Common myeloid progenitor, CD34-positive (primary cell): ENCODE data around the gene TMEM125.

Experiments
- CTCF ChIA-PET: fragments of 350-600 bp; sonication (Branson Sonifier 250); formaldehyde crosslinking; loops from one replicate; lab custom pipeline; 2021; ENCODE audit warnings: antibody characterized with exemption; lab: Charles Lee
- POLR2A ChIA-PET: fragments of 350-600 bp; sonication (Branson Sonifier 250); formaldehyde crosslinking; loops from one replicate; lab custom pipeline; 2021; ENCODE audit warnings: antibody characterized with exemption; lab: Charles Lee
- DNase-seq, 3 donors: peaks; one replicate each; pipeline versions ENCODE4 v3.0.0 to v3.0.0-alpha.2; 2013
- H3K27ac ChIP-seq, 2 experiments: 1 replicate in 1 of 2; 2 replicates in 1 of 2; pipeline ENCODE4 v1.7.0; 2013; ENCODE audit warnings: inconsistent platforms in 2 of 2, low read length in 2 of 2, mild to moderate bottlenecking in 2 of 2, low read depth in 1 of 2, moderate library complexity in 1 of 2; ENCODE audit not compliant: severe bottlenecking in 2 of 2, insufficient read depth in 1 of 2, poor library complexity in 1 of 2
- H3K27me3 ChIP-seq, 5 experiments: replicated peaks in 2 of 5; 1 replicate in 3 of 5; 2 replicates in 2 of 5; pipeline versions ENCODE4 v1.6.1 to v1.7.0; 2013; ENCODE audit warnings: low read length in 4 of 5, mild to moderate bottlenecking in 2 of 5, moderate library complexity in 2 of 5, inconsistent platforms in 1 of 5; ENCODE audit not compliant: insufficient read depth in 5 of 5, control insufficient read depth in 4 of 5
- H3K36me3 ChIP-seq, 4 experiments: 1 replicate in 2 of 4; 2 replicates in 2 of 4; pipeline versions ENCODE4 v1.6.1 to v1.7.0; 2013; ENCODE audit warnings: low read length in 3 of 4, control low read depth in 1 of 4, mild to moderate bottlenecking in 1 of 4; ENCODE audit not compliant: control insufficient read depth in 4 of 4, insufficient read depth in 4 of 4
- H3K4me1 ChIP-seq, 4 experiments: 1 replicate in 3 of 4; 2 replicates in 1 of 4; pipeline versions ENCODE4 v1.6.1 to v1.7.1; 2013; ENCODE audit warnings: low read length in 3 of 4, mild to moderate bottlenecking in 3 of 4, control low read depth in 1 of 4, inconsistent platforms in 1 of 4, moderate library complexity in 1 of 4; ENCODE audit not compliant: control insufficient read depth in 4 of 4, insufficient read depth in 4 of 4; ENCODE audit errors: control extremely low read depth in 1 of 4
- H3K4me3 ChIP-seq, 7 experiments: 1 replicate in 4 of 7; 2 replicates in 3 of 7; pipeline versions ENCODE4 v1.5.1 to v1.7.0; 2013; ENCODE audit warnings: mild to moderate bottlenecking in 7 of 7, low read length in 6 of 7, moderate library complexity in 6 of 7, inconsistent platforms in 2 of 7, low read depth in 2 of 7, control low read depth in 1 of 7; ENCODE audit not compliant: insufficient read depth in 4 of 7, control insufficient read depth in 1 of 7; ENCODE audit errors: extremely low read depth in 1 of 7
- H3K9me3 ChIP-seq, 5 experiments: 1 replicate in 4 of 5; 2 replicates in 1 of 5; pipeline versions ENCODE4 v1.6.1 to v1.7.1; 2013; ENCODE audit warnings: low read length in 4 of 5, mild to moderate bottlenecking in 2 of 5, inconsistent platforms in 1 of 5, low read depth in 1 of 5, moderate library complexity in 1 of 5; ENCODE audit not compliant: control insufficient read depth in 4 of 5, insufficient read depth in 2 of 5; ENCODE audit errors: control extremely low read depth in 1 of 5
- WGBS: methylation state at CpG from one replicate; pipeline ENCODE4 v1.1.5; 2013; ENCODE audit not compliant: insufficient coverage; 5-methylcytosine and 5-hydroxymethylcytosine counted together

The TMEM125 gene

DNA sequence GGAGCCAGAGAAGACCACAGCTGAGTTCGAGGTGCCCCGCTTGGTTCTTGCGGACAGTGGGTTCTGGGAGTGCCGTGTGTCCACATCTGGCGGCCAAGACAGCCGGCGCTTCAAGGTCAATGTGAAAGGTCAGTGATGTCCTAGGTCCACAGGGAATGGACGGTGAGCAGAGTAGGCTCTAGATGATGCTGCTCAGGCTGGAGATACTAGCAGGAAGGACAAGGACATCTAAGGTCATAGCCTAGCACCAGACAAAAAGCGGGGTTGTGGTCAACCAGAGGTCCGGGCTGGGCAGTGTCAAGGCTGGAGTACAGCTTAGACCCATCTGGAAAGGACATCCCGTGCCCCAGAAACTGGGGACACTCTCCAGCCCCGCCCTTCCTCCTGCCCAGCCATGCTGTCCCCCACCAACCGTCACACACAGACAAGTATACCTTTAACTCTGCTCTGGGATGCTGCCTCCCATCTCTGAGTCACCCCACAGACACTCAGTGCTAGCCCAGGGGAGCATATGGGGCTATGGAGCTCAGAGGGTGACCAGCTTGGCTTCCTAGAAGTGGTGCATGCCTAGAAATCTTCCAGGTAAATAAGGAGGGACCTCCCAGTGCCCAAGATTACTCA lies 39.7 kb downstream of the TMEM125 start:
- peaks cover 4 to 75% (median 44%) of the 10 kb centered on the region in 4 experiments for H3K36me3 ChIP-seq
- H3K27ac ChIP-seq: no peak overlapping the region
- peaks cover 0 to 6% (median 2%) of the 10 kb centered on the region in 4 experiments for H3K4me1 ChIP-seq
- ChIA-PET POLR2A (no interaction called here), CTCF (no interaction called here)
- H3K4me3 ChIP-seq: no peak overlapping the region
- no peak for DNase-seq
- 99% methylated on average over 12 of the region's 13 CpGs for WGBS
- no peaks in the 10 kb centered on the region for H3K27me3 ChIP-seq
- no peaks in the 10 kb centered on the region for H3K9me3 ChIP-seq

- ChIA-PET CTCF (no interaction called here), POLR2A (no interaction called here)
- Histone ChIP-seq H3K27me3 (no peaks in the 10 kb centered on the region), H3K9me3 (no peaks in the 10 kb centered on the region), H3K4me3 (no peak overlapping the region), H3K4me1 (no peaks in the 10 kb centered on the region), H3K36me3 (peaks cover 4 to 68% (median 44%) of the 10 kb centered on the region in 4 experiments), H3K27ac (no peak overlapping the region)
- WGBS: 94% methylated on average over 8 of the region's 9 CpGs
- DNase-seq: no peak
Observed at GRCh38 chr1:43311521-43311920, 41.7 kb downstream of the TMEM125 start.

DNA sequence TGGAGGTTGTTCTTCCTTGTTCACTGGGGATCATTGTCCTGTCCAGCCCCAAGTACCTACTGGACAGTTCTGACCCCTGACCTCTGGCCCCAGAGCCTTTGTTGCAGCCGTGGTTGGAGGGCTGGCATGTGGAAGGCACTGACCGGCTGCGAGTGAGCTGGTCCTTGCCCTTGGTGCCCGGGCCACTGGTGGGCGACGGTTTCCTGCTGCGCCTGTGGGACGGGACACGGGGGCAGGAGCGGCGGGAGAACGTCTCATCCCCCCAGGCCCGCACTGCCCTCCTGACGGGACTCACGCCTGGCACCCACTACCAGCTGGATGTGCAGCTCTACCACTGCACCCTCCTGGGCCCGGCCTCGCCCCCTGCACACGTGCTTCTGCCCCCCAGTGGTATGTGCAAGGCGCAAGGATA lies 42.4 kb downstream of the TMEM125 start:
- 97% methylated on average over 13 of the region's 19 CpGs for WGBS
- no peaks in the 10 kb centered on the region for H3K27me3 ChIP-seq
- CTCF ChIA-PET: no interaction called here
- no peak overlapping the region for H3K4me3 ChIP-seq
- no peaks in the 10 kb centered on the region for H3K4me1 ChIP-seq
- no peak overlapping the region for H3K27ac ChIP-seq
- DNase-seq: no peak
- H3K9me3 ChIP-seq: no peaks in the 10 kb centered on the region
- peaks cover 4 to 68% (median 43%) of the 10 kb centered on the region in 4 experiments for H3K36me3 ChIP-seq
- POLR2A ChIA-PET: no interaction called here

- peaks cover 4 to 69% (median 41%) of the 10 kb centered on the region in 4 experiments for H3K36me3 ChIP-seq
- no peak overlapping the region for H3K4me3 ChIP-seq
- H3K9me3 ChIP-seq: no peaks in the 10 kb centered on the region
- H3K27me3 ChIP-seq: no peaks in the 10 kb centered on the region
- WGBS: 97% methylated on average over 15 of the region's 24 CpGs
- ChIA-PET POLR2A (no interaction called here), CTCF (interaction anchor here (1.1 kb wide), 1 partner anchor 9 kb away, joined by 4 read pairs; no protein-coding TSS in a partner anchor)
- H3K4me1 ChIP-seq: no peaks in the 10 kb centered on the region
- DNase-seq: no peak
- H3K27ac ChIP-seq: no peak overlapping the region
Observed at GRCh38 chr1:43312663-43313515, 43.1 kb downstream of the TMEM125 start.

- H3K4me3 ChIP-seq: no peak overlapping the region
- CTCF ChIA-PET: interaction anchor here (1.1 kb wide), 1 partner anchor 10 kb away, joined by 4 read pairs; no protein-coding TSS in a partner anchor
- H3K4me1 ChIP-seq: no peaks in the 10 kb centered on the region
- no peaks in the 10 kb centered on the region for H3K9me3 ChIP-seq
- no peak overlapping the region for H3K27ac ChIP-seq
- POLR2A ChIA-PET: no interaction called here
- H3K27me3 ChIP-seq: no peaks in the 10 kb centered on the region
- peaks cover 4 to 71% (median 42%) of the 10 kb centered on the region in 4 experiments for H3K36me3 ChIP-seq
- no peak for DNase-seq
- 100% methylated on average over 3 of the region's 10 CpGs for WGBS
Observed at GRCh38 chr1:43313771-43314170, 44.0 kb downstream of the TMEM125 start.

DNA sequence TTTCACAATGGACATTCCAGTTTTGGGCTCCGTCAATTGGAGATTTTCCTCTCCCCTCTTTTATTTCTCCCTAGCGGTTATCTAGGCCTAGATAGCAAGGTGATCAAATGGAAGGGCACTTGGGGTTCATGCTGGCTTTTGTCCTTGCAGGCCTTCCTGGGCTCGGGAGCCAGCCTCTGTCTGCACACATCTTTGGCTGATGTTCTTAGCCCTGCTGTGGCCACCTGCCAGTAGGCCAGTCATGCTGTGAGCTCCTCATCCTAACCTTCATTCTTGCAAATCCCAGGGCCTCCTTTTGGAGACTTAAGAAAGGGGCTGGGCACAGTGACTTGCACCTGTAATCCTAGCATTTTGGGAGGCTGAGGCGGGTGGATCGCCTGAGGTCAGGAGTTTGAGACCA lies 44.5 kb downstream of the TMEM125 start:
- ChIA-PET CTCF (no interaction called here), POLR2A (no interaction called here)
- no peaks in the 10 kb centered on the region for H3K9me3 ChIP-seq
- H3K27me3 ChIP-seq: no peaks in the 10 kb centered on the region
- no peak overlapping the region for H3K27ac ChIP-seq
- no CpG with 5 or more reads among the region's 5 CpGs for whole genome bisulfite sequencing
- H3K36me3 ChIP-seq: peaks cover 4 to 73% (median 42%) of the 10 kb centered on the region in 4 experiments
- DNase-seq: no peak
- H3K4me1 ChIP-seq: no peaks in the 10 kb centered on the region
- H3K4me3 ChIP-seq: no peak overlapping the region

DNA sequence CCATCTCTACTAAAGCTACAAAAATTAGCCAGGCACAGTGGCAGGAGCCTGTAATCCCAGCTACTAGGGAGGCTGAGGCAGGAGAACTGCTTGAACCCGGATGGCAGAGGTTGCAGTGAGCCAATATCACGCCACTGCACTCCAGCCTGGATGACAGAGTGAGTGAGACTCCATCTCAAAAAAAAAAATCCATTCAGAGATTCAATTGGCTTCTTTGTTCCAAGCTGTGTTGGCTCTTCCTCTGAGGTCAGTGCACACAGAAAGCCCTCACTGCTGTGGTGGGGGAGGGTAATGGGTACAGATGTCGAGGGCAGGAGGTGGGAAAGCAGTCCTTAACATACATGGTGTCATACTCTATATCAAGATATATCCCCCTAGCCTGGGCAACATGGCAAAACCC lies 45.7 kb downstream of the TMEM125 start:
- H3K4me3 ChIP-seq: no peak overlapping the region

More for the DNA sequence above, 45.7 kb downstream of the TMEM125 start:
- Histone ChIP-seq H3K36me3 (peaks cover 4 to 74% (median 39%) of the 10 kb centered on the region in 4 experiments), H3K4me1 (no peaks in the 10 kb centered on the region), H3K9me3 (no peaks in the 10 kb centered on the region), H3K27me3 (no peaks in the 10 kb centered on the region), H3K27ac (no peak overlapping the region)
- no peak for DNase-seq
- POLR2A ChIA-PET: no interaction called here
- CTCF ChIA-PET: interaction anchor here (1.6 kb wide), 1 partner anchor 41 kb away, joined by 3 read pairs; no protein-coding TSS in a partner anchor
- 100% methylated on average over 1 of the region's 3 CpGs for whole genome bisulfite sequencing
